Measurements from ENCODE around the gene ETV6.

DNA sequence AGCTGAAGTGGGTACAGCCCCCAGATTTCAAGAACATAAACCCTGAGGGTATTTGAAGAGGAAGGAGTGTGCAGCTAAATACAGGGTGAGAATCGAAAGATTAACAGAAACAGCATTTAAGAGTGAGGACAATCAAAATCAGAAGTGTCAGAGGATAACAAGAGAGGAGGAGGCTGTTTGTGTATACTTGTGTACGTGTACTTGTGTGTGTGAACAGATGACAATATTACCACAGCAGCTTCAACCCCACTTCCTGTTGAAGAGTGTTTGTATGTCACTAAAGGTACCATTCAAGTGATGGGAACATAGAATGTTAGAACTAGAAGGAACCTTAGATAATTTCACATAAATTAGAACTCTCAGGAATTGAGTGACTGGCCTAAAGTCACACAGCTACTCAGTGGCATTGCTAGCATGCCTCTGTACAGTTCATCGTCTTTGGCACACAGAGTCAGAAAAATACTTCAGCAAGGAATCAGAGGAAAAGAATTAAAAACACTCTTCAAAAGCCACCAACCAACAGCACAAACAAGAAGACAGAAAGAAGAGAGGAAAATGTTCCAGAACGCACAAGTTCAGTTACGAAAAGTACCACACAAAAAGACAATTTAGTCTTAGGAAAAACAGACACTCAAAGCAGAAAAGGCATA, 256.9 kb downstream of the ETV6 start:
- TF ChIP-seq POLR2AphosphoS5 (IDR thresholded peaks at IDR 0.05; ENCODE audit: low read depth, low read length), result no peak
- TF ChIP-seq, protein P1, sequence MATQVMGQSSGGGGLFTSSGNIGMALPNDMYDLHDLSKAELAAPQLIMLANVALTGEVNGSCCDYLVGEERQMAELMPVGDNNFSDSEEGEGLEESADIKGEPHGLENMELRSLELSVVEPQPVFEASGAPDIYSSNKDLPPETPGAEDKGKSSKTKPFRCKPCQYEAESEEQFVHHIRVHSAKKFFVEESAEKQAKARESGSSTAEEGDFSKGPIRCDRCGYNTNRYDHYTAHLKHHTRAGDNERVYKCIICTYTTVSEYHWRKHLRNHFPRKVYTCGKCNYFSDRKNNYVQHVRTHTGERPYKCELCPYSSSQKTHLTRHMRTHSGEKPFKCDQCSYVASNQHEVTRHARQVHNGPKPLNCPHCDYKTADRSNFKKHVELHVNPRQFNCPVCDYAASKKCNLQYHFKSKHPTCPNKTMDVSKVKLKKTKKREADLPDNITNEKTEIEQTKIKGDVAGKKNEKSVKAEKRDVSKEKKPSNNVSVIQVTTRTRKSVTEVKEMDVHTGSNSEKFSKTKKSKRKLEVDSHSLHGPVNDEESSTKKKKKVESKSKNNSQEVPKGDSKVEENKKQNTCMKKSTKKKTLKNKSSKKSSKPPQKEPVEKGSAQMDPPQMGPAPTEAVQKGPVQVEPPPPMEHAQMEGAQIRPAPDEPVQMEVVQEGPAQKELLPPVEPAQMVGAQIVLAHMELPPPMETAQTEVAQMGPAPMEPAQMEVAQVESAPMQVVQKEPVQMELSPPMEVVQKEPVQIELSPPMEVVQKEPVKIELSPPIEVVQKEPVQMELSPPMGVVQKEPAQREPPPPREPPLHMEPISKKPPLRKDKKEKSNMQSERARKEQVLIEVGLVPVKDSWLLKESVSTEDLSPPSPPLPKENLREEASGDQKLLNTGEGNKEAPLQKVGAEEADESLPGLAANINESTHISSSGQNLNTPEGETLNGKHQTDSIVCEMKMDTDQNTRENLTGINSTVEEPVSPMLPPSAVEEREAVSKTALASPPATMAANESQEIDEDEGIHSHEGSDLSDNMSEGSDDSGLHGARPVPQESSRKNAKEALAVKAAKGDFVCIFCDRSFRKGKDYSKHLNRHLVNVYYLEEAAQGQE (IDR thresholded peaks at IDR 0.05; ENCODE audit: insufficient read depth in 1 of 2, low read depth in 2 of 2, low read length in 2 of 2), result no peak
- TF ChIP-seq TAF1 (IDR thresholded peaks at IDR 0.05; ENCODE audit: borderline replicate concordance, insufficient read depth, low read length), result no peak
- TF ChIP-seq FOXP2 (optimal IDR thresholded peaks at IDR 0.05; ENCODE audit: borderline replicate concordance, extremely low read depth, extremely low read length, insufficient read depth), result no peak
